Trophoblast cell (in vitro differentiated cells and primary cell): ENCODE measurements around the gene MRPL52.

Experiments
- DNase-seq, 2 donors: peaks; one replicate each; pipeline ENCODE4 v3.0.0-alpha.2; 2016
- H2AFZ ChIP-seq: 2 replicates; pipeline ENCODE4 v1.6.1; 2013; ENCODE audit warnings: low read length, moderate library complexity, mild to moderate bottlenecking; ENCODE audit not compliant: insufficient read depth, poor library complexity
- H2AK5ac ChIP-seq: 2 replicates; pipeline ENCODE4 v1.6.1; 2013; ENCODE audit warnings: mild to moderate bottlenecking, low read length
- H2BK120ac ChIP-seq: 2 replicates; pipeline ENCODE4 v1.6.1; 2013; ENCODE audit warnings: low read length, mild to moderate bottlenecking, moderate library complexity; ENCODE audit not compliant: insufficient read depth, poor library complexity
- H2BK12ac ChIP-seq: 2 replicates; pipeline ENCODE4 v1.6.1; 2013; ENCODE audit warnings: mild to moderate bottlenecking, low read length, moderate library complexity
- H2BK5ac ChIP-seq: 2 replicates; pipeline ENCODE4 v1.6.1; 2013; ENCODE audit warnings: low read length, low read depth, moderate library complexity, mild to moderate bottlenecking; ENCODE audit not compliant: poor library complexity
- H3K14ac ChIP-seq: 2 replicates; pipeline ENCODE4 v1.6.1; 2013; ENCODE audit warnings: mild to moderate bottlenecking, low read length
- H3K18ac ChIP-seq: 2 replicates; pipeline ENCODE4 v1.6.1; 2013; ENCODE audit warnings: mild to moderate bottlenecking, low read length
- H3K23ac ChIP-seq: 2 replicates; pipeline ENCODE4 v1.6.1; 2013; ENCODE audit warnings: low read length
- H3K27ac ChIP-seq: 2 replicates; pipeline ENCODE4 v1.5.1; 2013; ENCODE audit warnings: low read depth, mild to moderate bottlenecking, inconsistent platforms, low read length, moderate library complexity
- H3K27me3 ChIP-seq: 2 replicates; pipeline ENCODE4 v1.6.1; 2013; ENCODE audit warnings: inconsistent platforms, mild to moderate bottlenecking, low read length, moderate library complexity; ENCODE audit not compliant: insufficient read depth
- H3K36me3 ChIP-seq, 2 experiments: 1 replicate in 1 of 2; 2 replicates in 1 of 2; pipeline ENCODE4 v1.6.1; 2013; ENCODE audit warnings: low read length in 2 of 2, mild to moderate bottlenecking in 2 of 2, moderate library complexity in 1 of 2; ENCODE audit not compliant: insufficient read depth in 2 of 2, control insufficient read depth in 1 of 2
- H3K4ac ChIP-seq: 2 replicates; pipeline ENCODE4 v1.6.1; 2013; ENCODE audit warnings: low read depth, mild to moderate bottlenecking, low read length, moderate library complexity
- H3K4me1 ChIP-seq, 2 experiments: 1 replicate in 1 of 2; 2 replicates in 1 of 2; pipeline ENCODE4 v1.6.1; 2013; ENCODE audit warnings: low read length in 2 of 2, mild to moderate bottlenecking in 2 of 2, moderate library complexity in 1 of 2; ENCODE audit not compliant: insufficient read depth in 2 of 2, control insufficient read depth in 1 of 2
- H3K4me2 ChIP-seq: 2 replicates; pipeline ENCODE4 v1.6.1; 2013; ENCODE audit warnings: inconsistent platforms, mild to moderate bottlenecking, low read length, moderate library complexity
- H3K4me3 ChIP-seq: 2 replicates; pipeline ENCODE4 v1.5.1; 2013; ENCODE audit warnings: mild to moderate bottlenecking, low read depth, low read length, inconsistent platforms
- H3K79me1 ChIP-seq: one replicate; pipeline ENCODE4 v1.6.1; 2013; ENCODE audit warnings: low read length
- H3K79me2 ChIP-seq: 2 replicates; pipeline ENCODE4 v1.6.1; 2013; ENCODE audit warnings: low read length, mild to moderate bottlenecking; ENCODE audit not compliant: control insufficient read depth, insufficient read depth, poor library complexity
- H3K9ac ChIP-seq: 2 replicates; pipeline ENCODE4 v1.6.1; 2013; ENCODE audit warnings: mild to moderate bottlenecking, low read length
- H3K9me3 ChIP-seq: 2 replicates; pipeline ENCODE4 v1.6.1; 2013; ENCODE audit warnings: low read depth, mild to moderate bottlenecking, control low read depth, inconsistent platforms, low read length; ENCODE audit not compliant: insufficient read depth
- H4K12ac ChIP-seq: 2 replicates; pipeline ENCODE4 v1.6.1; 2013; ENCODE audit warnings: low read depth, mild to moderate bottlenecking, low read length, moderate library complexity
- H4K8ac ChIP-seq: 2 replicates; pipeline ENCODE4 v1.6.1; 2013; ENCODE audit warnings: low read depth, mild to moderate bottlenecking, low read length, moderate library complexity
- H4K91ac ChIP-seq: one replicate; pipeline ENCODE4 v1.6.1; 2013; ENCODE audit warnings: low read depth, mild to moderate bottlenecking, low read length, moderate library complexity
- WGBS: extraction: QIAGEN DNeasy Blood & Tissue Kit; methylation state at CpG from one replicate; pipeline ENCODE4 v1.1.7; 2013; ENCODE audit warnings: missing lambda C conversion rate; ENCODE audit not compliant: insufficient read length, insufficient coverage; ENCODE audit errors: extremely low coverage; 5-methylcytosine and 5-hydroxymethylcytosine counted together

Gene MRPL52

DNA sequence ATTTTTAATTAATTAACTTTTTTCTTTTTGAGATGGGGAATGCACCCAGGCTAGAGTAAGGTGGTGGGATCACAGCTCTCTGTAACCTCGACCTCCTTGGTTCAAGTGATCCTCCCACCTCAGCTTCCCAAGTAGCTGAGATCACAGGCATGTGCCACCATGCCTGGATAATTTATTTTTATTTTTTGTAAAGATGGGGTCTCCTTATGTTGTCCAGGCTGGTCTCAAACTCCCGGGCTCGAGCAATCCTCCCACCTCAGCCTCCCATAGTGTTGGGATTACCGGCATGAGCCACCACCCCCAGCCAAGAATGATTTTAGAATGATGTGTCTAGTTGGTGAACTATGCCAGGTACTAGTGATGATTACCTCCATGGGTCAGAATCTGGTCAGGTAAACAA is 35.3 kb downstream of the MRPL52 start:
- Histone ChIP-seq H3K23ac (no peak overlapping the region), H3K18ac (no peak overlapping the region)

GRCh38 chr14:22865424-22866405 is 36.0 kb downstream of the MRPL52 start:
- Histone ChIP-seq H3K79me1 (no peaks in the 10 kb centered on the region), H3K27ac (no peak overlapping the region), H2AFZ (no peak overlapping the region), H3K14ac (no peak overlapping the region), H2BK12ac (no peak overlapping the region), H3K9me3 (no peaks in the 10 kb centered on the region), H3K18ac (no peak overlapping the region), H3K79me2 (no peaks in the 10 kb centered on the region), H3K23ac (no peak overlapping the region), H3K4me2 (no peak overlapping the region), H4K8ac (no peak overlapping the region), H3K4me1 (no peaks in the 10 kb centered on the region), H4K12ac (no peak overlapping the region), H3K4me3 (no peak overlapping the region), H3K9ac (no peak overlapping the region), H2AK5ac (no peak overlapping the region), H3K27me3 (no peaks in the 10 kb centered on the region), H2BK120ac (no peak overlapping the region), H3K4ac (no peak overlapping the region), H2BK5ac (no peak overlapping the region), H3K36me3 (no peaks in the 10 kb centered on the region), H4K91ac (no peak overlapping the region)
- DNase-seq, result no peak
- no CpG with 5 or more reads among the region's 6 CpGs for WGBS

More for the DNA sequence above, 35.3 kb downstream of the MRPL52 start:
- H3K79me1 ChIP-seq, result no peaks in the 10 kb centered on the region
- H3K27ac ChIP-seq, result no peak overlapping the region
- H3K4me2 ChIP-seq, result no peak overlapping the region
- H3K14ac ChIP-seq, result no peak overlapping the region
- H4K8ac ChIP-seq, result no peak overlapping the region
- no peak overlapping the region for H2AK5ac ChIP-seq
- H3K4me1 ChIP-seq, result no peaks in the 10 kb centered on the region
- no peak overlapping the region for H3K4ac ChIP-seq
- no peak overlapping the region for H3K4me3 ChIP-seq
- no peaks in the 10 kb centered on the region for H3K36me3 ChIP-seq
- no peak overlapping the region for H3K9ac ChIP-seq
- no peak overlapping the region for H2BK120ac ChIP-seq
- DNase-seq, result no peak
- no peak overlapping the region for H4K12ac ChIP-seq
- H2BK5ac ChIP-seq, result no peak overlapping the region
- no peaks in the 10 kb centered on the region for H3K27me3 ChIP-seq
- no peak overlapping the region for H4K91ac ChIP-seq
- H3K79me2 ChIP-seq, result no peaks in the 10 kb centered on the region
- H2AFZ ChIP-seq, result no peak overlapping the region
- H2BK12ac ChIP-seq, result no peak overlapping the region
- no peaks in the 10 kb centered on the region for H3K9me3 ChIP-seq
- WGBS, result no CpG with 5 or more reads among the region's 4 CpGs

- H3K4me1 ChIP-seq, result no peaks in the 10 kb centered on the region
- H3K4ac ChIP-seq, result no peak overlapping the region
- no peaks in the 10 kb centered on the region for H3K9me3 ChIP-seq
- H2BK120ac ChIP-seq, result no peak overlapping the region
- no peak overlapping the region for H3K9ac ChIP-seq
- no CpG with 5 or more reads among the region's 5 CpGs for WGBS
- no peak overlapping the region for H4K12ac ChIP-seq
- no peak overlapping the region for H3K4me2 ChIP-seq
- no peak overlapping the region for H3K27ac ChIP-seq
- no peaks in the 10 kb centered on the region for H3K36me3 ChIP-seq
- no peak overlapping the region for H2BK5ac ChIP-seq
- no peak overlapping the region for H4K91ac ChIP-seq
- H3K79me1 ChIP-seq, result peaks cover 5% of the 10 kb centered on the region
- H2BK12ac ChIP-seq, result no peak overlapping the region
- no peak overlapping the region for H3K4me3 ChIP-seq
- peaks cover 3% of the 10 kb centered on the region for H3K79me2 ChIP-seq
- no peak for DNase-seq
- H3K18ac ChIP-seq, result no peak overlapping the region
- H3K23ac ChIP-seq, result no peak overlapping the region
- H2AFZ ChIP-seq, result no peak overlapping the region
- no peaks in the 10 kb centered on the region for H3K27me3 ChIP-seq
- no peak overlapping the region for H2AK5ac ChIP-seq
- H4K8ac ChIP-seq, result no peak overlapping the region
- no peak overlapping the region for H3K14ac ChIP-seq
These were observed 37.2 kb downstream of the MRPL52 start for GRCh38 chr14:22866874-22867273.

DNA sequence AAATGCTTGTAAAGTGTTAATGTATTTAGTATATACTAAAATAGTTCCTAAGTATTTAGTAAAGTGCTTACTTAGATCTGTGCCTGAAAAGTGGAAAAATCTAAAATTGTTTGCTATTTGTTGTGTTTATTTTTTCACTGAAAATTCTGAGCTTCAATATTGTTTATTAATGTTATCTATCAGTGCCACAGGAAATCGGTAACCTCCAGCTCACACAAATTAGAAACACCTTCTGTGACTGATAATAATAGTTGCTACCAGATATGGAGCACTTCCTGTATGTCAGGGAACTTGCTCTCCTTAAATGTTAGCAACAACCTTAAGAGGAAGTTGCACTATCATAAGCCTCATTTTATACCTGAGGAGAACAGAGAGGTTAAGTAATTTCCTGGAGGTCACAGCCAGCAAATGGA is 41.1 kb downstream of the MRPL52 start:
- H3K9me3 ChIP-seq, result peaks cover 2% of the 10 kb centered on the region
- H3K27ac ChIP-seq, result peak overlapping the region; percentile 97
- H3K4ac ChIP-seq, result no peak overlapping the region
- no peak overlapping the region for H2BK120ac ChIP-seq
- peaks cover 7% of the 10 kb centered on the region for H3K79me2 ChIP-seq
- no peak overlapping the region for H2BK12ac ChIP-seq
- H2AFZ ChIP-seq, result no peak overlapping the region
- H3K9ac ChIP-seq, result no peak overlapping the region
- DNase-seq, result no peak
- H4K91ac ChIP-seq, result no peak overlapping the region
- H3K18ac ChIP-seq, result no peak overlapping the region
- peaks cover 11% of the 10 kb centered on the region for H3K79me1 ChIP-seq
- peak overlapping the region; percentile 97 for H3K4me2 ChIP-seq
- no peaks in the 10 kb centered on the region for H3K27me3 ChIP-seq
- H4K12ac ChIP-seq, result no peak overlapping the region
- no peak overlapping the region for H3K4me3 ChIP-seq
- no peak overlapping the region for H2AK5ac ChIP-seq
- no peak overlapping the region for H3K23ac ChIP-seq
- no peak overlapping the region for H2BK5ac ChIP-seq
- H4K8ac ChIP-seq, result no peak overlapping the region
- peaks cover 4 to 5% of the 10 kb centered on the region in 2 experiments for H3K4me1 ChIP-seq
- no CpG with 5 or more reads among the region's 1 CpG for WGBS
- H3K14ac ChIP-seq, result no peak overlapping the region
- H3K36me3 ChIP-seq, result peaks cover 17 to 19% of the 10 kb centered on the region in 2 experiments
